K562 (cell line): Measurements from ENCODE around the gene FCAR. TPM values are rescaled to one million over a fixed set of nuclear protein-coding genes. Genes with fewer than 3 reads are reported as not detected.

Source experiments
- ATAC-seq: fragments of 200-7000 bp; cut with Tn5 transposase; 3 replicates; pipeline ENCODE4 v1.9.1; 2020; ENCODE audit warnings: moderate library complexity
- BruUV-seq: library from RNA; stranded (reverse); fragments of 400-500 nt; replicated peaks from 2 replicates; lab custom pipeline; 2021; lab: Mats Ljungman, UMichigan
- CTCF ChIA-PET: fragments of 300-600 bp; formaldehyde crosslinking; extraction: SDS; loops from one replicate; lab custom pipeline; 2021; ENCODE audit warnings: low intra/inter-chr PET ratio; lab: Yijun Ruan, JAX
- POLR2A ChIA-PET: fragments of 300-600, 350-650 bp; sonication (Branson Sonifier 250); formaldehyde crosslinking; extraction: SDS; loops from one replicate; lab custom pipeline; 2021; ENCODE audit warnings: antibody characterized with exemption, inconsistent platforms; lab: Yijun Ruan, JAX
- DNase-seq, 4 experiments: peaks; one replicate each; pipeline versions ENCODE4 v3.0.0 to v3.0.0-alpha.2; 2011 to 2018; ENCODE audit warnings: low spot score in 3 of 4, mixed read lengths in 3 of 4; ENCODE audit errors: extremely low read depth in 1 of 4
- FAIRE-seq: peaks from 2 replicates; lab custom pipeline; 2011; peaks lifted over from hg19 to GRCh38; lab: Jason Lieb, UNC
- H2AFZ ChIP-seq: 2 replicates; pipeline ENCODE4 v1.6.0; 2011; ENCODE audit warnings: low read depth, low read length, control low read depth, inconsistent platforms
- H3K27ac ChIP-seq: fragments of 200-600 bp; 3 replicates; pipeline ENCODE4 v1.8.0; 2011; ENCODE audit warnings: low read depth, mild to moderate bottlenecking, control low read depth, inconsistent platforms, low read length, moderate library complexity, mixed read lengths; ENCODE audit errors: extremely low read depth
- H3K27me3 ChIP-seq, 2 experiments: fragments of 300-600 bp in 1 of 2; 2 replicates in 1 of 2; 3 replicates in 1 of 2; pipeline versions ENCODE4 v1.6.0 to v1.8.0; 2011; ENCODE audit warnings: inconsistent platforms in 2 of 2, low read length in 2 of 2, mild to moderate bottlenecking in 1 of 2, mixed read lengths in 1 of 2, moderate library complexity in 1 of 2; ENCODE audit not compliant: control insufficient read depth in 2 of 2, insufficient read depth in 2 of 2
- H3K36me3 ChIP-seq: fragments of 300-600 bp; 3 replicates; pipeline ENCODE4 v1.8.0; 2011; ENCODE audit warnings: mild to moderate bottlenecking, low read length, inconsistent platforms; ENCODE audit not compliant: control insufficient read depth, insufficient read depth
- H3K4me1 ChIP-seq, 2 experiments: fragments of 200-600 bp in 1 of 2; replicated peaks in 1 of 2; 2 replicates in 1 of 2; 3 replicates in 1 of 2; pipeline versions ENCODE4 v1.5.1 to v1.8.0; 2011; ENCODE audit warnings: inconsistent platforms in 2 of 2, low read length in 2 of 2, mild to moderate bottlenecking in 1 of 2, mixed read lengths in 1 of 2, moderate library complexity in 1 of 2; ENCODE audit not compliant: control insufficient read depth in 2 of 2, insufficient read depth in 2 of 2
- H3K4me2 ChIP-seq: 2 replicates; pipeline ENCODE4 v1.6.1; 2011; ENCODE audit warnings: low read length, control low read depth, inconsistent platforms, mixed read lengths; ENCODE audit not compliant: insufficient read depth
- H3K4me3 ChIP-seq: fragments of 200-600 bp; sonication (generic), shearing (Covaris generic); 2 replicates; pipeline ENCODE4 v1.5.1; 2016; ENCODE audit warnings: control low read depth, inconsistent platforms
- H3K79me2 ChIP-seq: fragments of 200-600 bp; 3 replicates; pipeline ENCODE4 v1.8.0; 2011; ENCODE audit warnings: low read length, inconsistent platforms; ENCODE audit not compliant: control insufficient read depth, insufficient read depth
- H3K9ac ChIP-seq, 2 experiments: 2 replicates each; pipeline versions ENCODE4 v1.6.0 to v1.6.1; 2011; ENCODE audit warnings: low read depth in 2 of 2, low read length in 2 of 2, control low read depth in 1 of 2, inconsistent platforms in 1 of 2, mild to moderate bottlenecking in 1 of 2, mixed read lengths in 1 of 2; ENCODE audit not compliant: insufficient read depth in 1 of 2
- H3K9me1 ChIP-seq: one replicate; pipeline ENCODE4 v1.6.0; 2011; ENCODE audit warnings: inconsistent platforms, mild to moderate bottlenecking, low read length, moderate library complexity; ENCODE audit not compliant: control insufficient read depth, insufficient read depth
- H3K9me3 ChIP-seq: replicated peaks from 2 replicates; pipeline ENCODE4 v1.5.1; 2011; ENCODE audit warnings: low read depth, low read length, inconsistent platforms; ENCODE audit not compliant: control insufficient read depth, insufficient read depth
- H4K20me1 ChIP-seq: replicated peaks from 2 replicates; pipeline ENCODE4 v1.6.1; 2011; ENCODE audit warnings: low read length, inconsistent platforms, mixed read lengths; ENCODE audit not compliant: control insufficient read depth, insufficient read depth
- BMI1 ChIP-seq: fragments of 150-350 bp; IDR thresholded peaks from 2 replicates; pipeline ENCODE4 v1.6.1; 2014; ENCODE audit warnings: low read length
- CAMTA2 ChIP-seq: fragments of 250-450 bp; sonication (Bioruptor Pico); conservative IDR thresholded peaks from 2 replicates; pipeline ENCODE4 v1.5.1; 2022
- CBX8 ChIP-seq: fragments of 200-600 bp; sonication (generic); IDR thresholded peaks from 2 replicates; pipeline ENCODE4 v1.6.1; 2012; ENCODE audit warnings: borderline replicate concordance, mixed run types, low read depth, mild to moderate bottlenecking, moderate library complexity, mixed read lengths, low read length, control low read depth, inconsistent platforms; ENCODE audit not compliant: poor library complexity, severe bottlenecking; ENCODE audit errors: extremely low read depth
- CHD4 ChIP-seq: fragments of 200-600 bp; sonication (generic); IDR thresholded peaks from 3 replicates; pipeline ENCODE4 v1.6.1; 2012; ENCODE audit warnings: low read depth, mild to moderate bottlenecking, mixed read lengths, low read length, inconsistent platforms; ENCODE audit not compliant: insufficient read depth, insufficient replicate concordance, poor library complexity, severe bottlenecking
- FUS ChIP-seq: fragments of 200-400 bp; formaldehyde crosslinking; optimal IDR thresholded peaks from 2 replicates; pipeline ENCODE3; 2017; ENCODE audit warnings: low read depth, low read length
- HOMEZ ChIP-seq: fragments of 250-450 bp; sonication (Bioruptor Pico); IDR thresholded peaks from 2 replicates; pipeline ENCODE4 v1.4.0; 2020; ENCODE audit warnings: mild to moderate bottlenecking, moderate library complexity
- PRMT5 ChIP-seq: sonication (generic); formaldehyde crosslinking; IDR thresholded peaks from 2 replicates; pipeline ENCODE4 v1.5.0; 2020; ENCODE audit warnings: missing genetic modification reagents
- PTTG1 ChIP-seq: fragments of 450-650 bp; IDR thresholded peaks from 2 replicates; pipeline ENCODE4 v1.6.1; 2016; ENCODE audit warnings: low read depth, mild to moderate bottlenecking, missing genetic modification characterization, missing compliant biosample characterization
- ZEB2 ChIP-seq: fragments of 450-650 bp; IDR thresholded peaks from 2 replicates; pipeline ENCODE4 v1.6.1; 2016
- WGBS: fragments of 100-300 bp; shearing (Covaris generic); methylation state at CpG from one replicate; pipeline ENCODE4 v1.1.6; 2016; ENCODE audit warnings: low coverage, mixed read lengths; ENCODE audit not compliant: insufficient coverage; ENCODE audit errors: missing lambda C conversion rate; 5-methylcytosine and 5-hydroxymethylcytosine counted together
- in situ Hi-C: fragments of 300-500 bp; cut with MboI; formaldehyde crosslinking; loops from 4 replicates; pipeline ENCODE4 v1.15.0; 2018; ENCODE audit warnings: inconsistent platforms, mixed read lengths
- intact Hi-C: fragments of 100-400 bp; cut with micrococcal nuclease; formaldehyde crosslinking; loops from 2 replicates; pipeline ENCODE4 v1.14.2; 2022
- polyA plus RNA-seq, 8 experiments: library from polyadenylated mRNA; depleted of rRNA in 4 of 8; stranded (reverse) in 5 of 8; unstranded in 3 of 8; fragments of >200 nt; fragmentation: Nextera tagmentation in 2 of 8; fragmentation: Illumina TruSeq in 1 of 8; extraction: Ambion mirVana in 2 of 8; extraction: Trizol in 1 of 8; gene quantifications; 2 replicates each; pipeline versions ENCODE4 v1.2.1 to v1.2.3, GENCODE V29; 2011 to 2014; ENCODE audit warnings: inconsistent platforms in 1 of 8, missing spikeins in 1 of 8
- total RNA-seq, 7 experiments: library from RNA; depleted of rRNA in 6 of 7; stranded (reverse); fragments of >200 nt in 6 of 7; fragmentation: Illumina TruSeq in 2 of 7; extraction: Trizol in 2 of 7; gene quantifications; 2 replicates each; pipeline versions ENCODE4 v1.2.1 to v1.2.3, GENCODE V29; 2011 to 2021; ENCODE audit warnings: low replicate concordance in 1 of 7
- TF ChIP-seq, protein P1 (sequence below), 2 experiments: fragments of 450-650 bp in 1 of 2; sonication (generic) in 1 of 2; formaldehyde crosslinking; conservative IDR thresholded peaks; 2 replicates each; pipeline versions ENCODE4 v1.4.0 to v1.8.1; 2020 to 2022; ENCODE audit warnings: mild to moderate bottlenecking in 1 of 2, missing genetic modification reagents in 1 of 2

The FCAR gene
- total and polyA plus RNA-seq, 9 of the 15 experiments (the other 6 are each of a cell fraction or from before 2014, with no cell fraction given), result not detected

DNA sequence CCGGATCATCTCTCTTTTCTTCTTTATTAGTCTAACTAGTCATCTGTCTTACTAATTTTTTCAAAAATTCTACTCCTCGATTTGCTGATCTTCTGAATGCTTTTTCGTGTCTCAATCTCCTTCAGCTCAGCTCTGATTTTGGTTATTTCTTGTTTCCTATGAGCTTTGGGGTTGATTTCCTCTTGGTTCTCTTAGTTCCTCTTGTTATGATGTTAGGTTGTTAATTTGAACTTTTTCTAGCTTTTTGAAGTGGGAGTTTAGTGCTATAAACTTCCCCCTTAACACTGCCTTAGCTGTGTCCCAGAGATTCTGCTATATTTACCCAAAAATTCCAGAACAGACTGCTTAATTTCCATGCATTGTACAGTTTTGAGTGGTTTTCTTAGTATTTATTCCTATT is 3.4 kb downstream of the FCAR start:
- ATAC-seq (no peak), DNase-seq (no peak), FAIRE-seq (no peak)
- WGBS, result 0% methylated on average over 3 of the region's 3 CpGs
- intact Hi-C loops, result no loop called here
- no peaks in the 10 kb centered on the region for H3K9me1 ChIP-seq
- no peaks in the 10 kb centered on the region for H3K9me3 ChIP-seq
- H3K79me2 ChIP-seq, result no peaks in the 10 kb centered on the region
- H3K27ac ChIP-seq, result no peak overlapping the region
- no peak overlapping the region for H2AFZ ChIP-seq
- no peak overlapping the region for H3K9ac ChIP-seq
- in situ Hi-C loops, result loop anchor here (10.0 kb wide), 1 partner anchor 757 kb away; no protein-coding TSS in a partner anchor
- H3K4me2 ChIP-seq, result no peak overlapping the region
- ChIA-PET POLR2A (no interaction called here), CTCF (no interaction called here)
- H3K4me1 ChIP-seq, result peaks cover 0 to 9% of the 10 kb centered on the region in 2 experiments; a peak in 2 of 5 replicates
- peaks cover 18 to 27% of the 10 kb centered on the region in 2 experiments for H3K27me3 ChIP-seq
- H4K20me1 ChIP-seq, result no peaks in the 10 kb centered on the region
- BruUV-seq, result no TSS peak
- no peaks in the 10 kb centered on the region for H3K36me3 ChIP-seq
- TF ChIP-seq CBX8, result no peak
- H3K4me3 ChIP-seq, result no peak overlapping the region

- ATAC-seq (no peak), DNase-seq (no peak), FAIRE-seq (no peak)
- Histone ChIP-seq H4K20me1 (no peaks in the 10 kb centered on the region), H3K9ac (no peak overlapping the region), H3K4me1 (peaks cover 0 to 15% of the 10 kb centered on the region in 2 experiments; a peak in 3 of 5 replicates), H3K9me3 (no peaks in the 10 kb centered on the region), H3K79me2 (no peaks in the 10 kb centered on the region), H3K27ac (no peak overlapping the region), H2AFZ (no peak overlapping the region), H3K4me3 (no peak overlapping the region), H3K36me3 (no peaks in the 10 kb centered on the region), H3K4me2 (no peak overlapping the region), H3K9me1 (no peaks in the 10 kb centered on the region), H3K27me3 (peaks cover 7 to 22% of the 10 kb centered on the region in 2 experiments)
- intact Hi-C loops, result loop anchor here (1.0 to 10.0 kb wide), 3 partner anchors 163 to 253 kb away; no protein-coding TSS in a partner anchor
- CTCF ChIA-PET, result interaction anchor here (0.5 to 1.3 kb wide), 3 partner anchors 38 to 1511 kb away, joined by 3 to 4 read pairs (median 3); no protein-coding TSS in a partner anchor
- POLR2A ChIA-PET, result interaction anchor here (0.5 to 0.9 kb wide), 8 partner anchors 9 to 198 kb away, joined by 3 to 5 read pairs (median 3); partner anchors contain the start of genes GP6 and RDH13
- in situ Hi-C loops, result loop anchor here (5.0 kb wide), 1 partner anchor 40 kb away; no protein-coding TSS in a partner anchor
- BruUV-seq, result no TSS peak
- 16% methylated on average over 4 of the region's 6 CpGs for WGBS
- TF ChIP-seq PRMT5 (CRISPR knock-in tag) (no peak), CAMTA2 (CRISPR knock-in tag) (no peak), HOMEZ (CRISPR knock-in tag) (no peak), FUS (no peak), BMI1 (no peak), ZEB2 (no peak), CHD4 (no peak), PTTG1 (no peak)
- TF ChIP-seq, protein P1, sequence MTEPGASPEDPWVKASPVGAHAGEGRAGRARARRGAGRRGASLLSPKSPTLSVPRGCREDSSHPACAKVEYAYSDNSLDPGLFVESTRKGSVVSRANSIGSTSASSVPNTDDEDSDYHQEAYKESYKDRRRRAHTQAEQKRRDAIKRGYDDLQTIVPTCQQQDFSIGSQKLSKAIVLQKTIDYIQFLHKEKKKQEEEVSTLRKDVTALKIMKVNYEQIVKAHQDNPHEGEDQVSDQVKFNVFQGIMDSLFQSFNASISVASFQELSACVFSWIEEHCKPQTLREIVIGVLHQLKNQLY (CRISPR knock-in tag; conservative IDR thresholded peaks at IDR 0.05), result no peak
These were observed 7.8 kb downstream of the FCAR start for GRCh38 chr19:54881884-54882283.
